ENCODE measurements around the gene ADAM12.
"Not testable (repeated sequence)": the region's sequence is repeated elsewhere in the genome, so short reads cannot be mapped to it uniquely, and the experiment has no call there.

ADAM12 gene

DNA sequence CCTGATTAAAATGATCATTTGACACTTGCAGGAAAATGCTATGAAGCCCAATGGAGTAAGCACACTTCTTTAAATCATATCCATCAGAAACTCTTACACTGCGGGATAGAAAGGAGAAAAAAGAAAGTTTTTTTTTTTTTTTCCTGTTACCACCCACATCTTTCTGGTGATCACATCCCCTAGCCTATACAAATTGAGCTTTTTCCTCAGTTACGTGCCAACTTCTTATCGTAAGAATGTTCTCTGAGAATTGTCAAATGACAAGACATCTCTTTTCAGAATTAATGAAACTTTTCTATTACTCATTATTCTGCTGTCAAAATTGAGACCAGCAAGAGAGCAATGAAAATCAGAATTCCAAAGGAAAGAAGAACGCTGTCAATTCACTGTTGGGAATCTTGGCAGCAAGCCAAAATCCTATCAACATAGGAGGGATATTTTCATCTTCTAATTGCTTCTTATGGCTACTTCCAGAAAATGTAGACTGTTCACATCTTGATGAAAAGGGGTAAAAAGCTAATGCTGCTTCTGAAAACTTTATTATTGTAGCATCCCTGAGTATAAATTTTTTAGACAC, 179.5 kb downstream of the ADAM12 start:
- no peak for DNase-seq

DNA sequence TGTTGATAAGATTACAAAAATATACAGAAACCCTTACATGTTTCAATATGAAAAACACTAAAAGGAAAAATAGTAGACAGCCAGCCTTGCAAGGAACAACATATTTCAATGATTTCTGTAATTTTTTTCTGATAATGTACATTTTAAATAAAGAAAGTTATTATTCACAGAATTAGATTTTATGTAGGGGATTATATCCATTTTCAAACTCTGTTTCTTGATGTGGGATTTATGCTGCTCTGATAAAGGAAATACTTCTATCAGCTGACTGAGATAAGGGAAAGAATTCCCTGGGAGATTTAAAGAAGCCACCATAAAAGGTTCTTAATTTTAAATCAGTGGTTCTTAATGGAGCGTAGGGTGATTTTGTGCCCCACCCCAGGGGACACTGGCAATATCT, 180.4 kb downstream of the ADAM12 start:
- no peak for DNase-seq

DNA sequence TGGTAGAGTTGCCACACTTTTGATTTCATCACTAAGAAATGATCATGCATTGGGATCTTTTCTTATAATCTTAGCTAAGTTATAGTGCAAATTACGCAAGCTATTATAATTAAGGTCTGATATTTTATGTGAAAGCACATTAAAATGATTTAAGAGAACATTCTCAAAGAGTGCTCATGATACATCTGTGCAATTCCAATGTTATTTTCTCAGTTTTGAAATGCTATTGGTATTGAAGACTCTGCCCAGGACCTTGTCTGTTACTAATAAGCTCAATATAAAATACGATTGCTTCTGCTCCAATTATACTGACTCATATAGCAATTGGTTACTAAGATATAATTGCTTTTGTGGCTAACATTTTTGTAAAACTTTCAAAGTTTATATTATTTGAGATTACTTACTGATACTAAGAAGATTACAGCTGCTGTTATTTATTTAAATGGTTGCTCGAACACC, 180.9 kb downstream of the ADAM12 start:
- no peak for DNase-seq

DNA sequence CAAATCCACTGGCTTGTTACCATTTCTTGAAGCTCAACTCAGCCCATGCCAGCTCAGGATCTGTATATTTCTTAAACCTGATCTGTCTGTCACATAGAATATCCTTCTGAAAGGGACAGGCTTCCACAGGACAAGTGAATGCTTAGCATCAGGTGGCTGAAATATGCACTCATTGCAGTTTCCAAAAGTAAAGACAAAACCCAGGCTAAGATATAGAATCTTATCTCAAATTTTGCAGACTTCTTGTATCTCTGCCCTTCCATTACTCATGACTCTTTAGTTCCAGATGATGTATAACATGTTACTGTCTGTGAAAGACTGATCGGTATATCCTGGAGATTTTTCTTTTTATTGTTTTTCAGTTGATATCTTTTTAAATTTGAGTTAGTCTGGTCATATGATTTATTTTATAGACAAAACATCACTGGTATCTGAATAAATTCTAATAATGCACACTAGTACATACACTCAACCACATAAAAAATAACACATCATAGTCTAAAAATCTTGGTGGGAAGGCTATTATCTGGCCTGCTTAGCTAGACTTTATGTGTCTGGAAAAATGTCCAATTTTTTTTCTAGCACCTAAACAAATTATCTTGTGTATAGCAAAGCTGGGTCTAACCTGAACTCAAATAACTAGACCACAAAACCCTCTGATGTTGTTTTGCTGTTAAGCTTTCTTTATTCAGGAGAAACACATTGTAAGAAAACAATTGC, 182.6 kb downstream of the ADAM12 start:
- no peak for DNase-seq

DNA sequence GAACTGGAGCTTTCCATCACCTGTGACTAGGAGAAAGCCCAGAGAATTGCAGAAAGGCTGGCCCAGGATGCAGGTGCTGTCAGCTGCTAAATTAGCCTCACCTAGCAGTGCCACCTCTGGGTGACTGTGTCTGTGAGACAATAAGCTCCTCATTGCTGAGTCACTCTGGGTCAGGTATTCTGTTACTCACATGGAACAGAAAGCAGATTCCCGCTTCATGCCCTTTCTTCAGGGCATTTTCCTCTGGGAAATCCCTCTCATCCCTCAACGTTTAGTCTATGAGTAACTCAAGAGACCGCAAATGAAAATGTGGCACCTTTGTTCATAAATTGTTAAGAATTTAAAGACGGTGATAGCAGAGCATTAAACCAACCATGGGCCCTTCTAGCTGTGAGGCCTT, 184.0 kb downstream of the ADAM12 start:
- no peak for DNase-seq

DNA sequence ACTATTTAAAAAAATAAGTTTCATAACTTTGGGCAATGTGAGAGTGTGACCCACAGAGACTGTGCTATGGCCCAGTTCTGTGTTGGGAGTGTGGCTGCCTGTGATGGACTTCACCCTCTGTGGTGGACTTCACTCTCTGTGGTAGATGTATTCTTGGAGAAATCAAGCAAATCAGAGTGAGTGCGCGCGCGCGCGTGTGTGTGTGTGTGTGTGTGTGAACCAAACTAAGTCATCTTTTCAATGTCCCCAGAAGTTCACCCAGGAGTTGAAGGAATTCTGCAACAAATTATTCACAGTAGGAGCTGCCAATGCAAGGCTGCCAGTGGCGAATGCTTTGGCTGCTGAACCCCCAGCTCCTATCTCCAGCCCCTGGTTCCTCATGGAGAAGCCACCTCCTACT, 184.5 kb downstream of the ADAM12 start:
- no peak for DNase-seq

DNA sequence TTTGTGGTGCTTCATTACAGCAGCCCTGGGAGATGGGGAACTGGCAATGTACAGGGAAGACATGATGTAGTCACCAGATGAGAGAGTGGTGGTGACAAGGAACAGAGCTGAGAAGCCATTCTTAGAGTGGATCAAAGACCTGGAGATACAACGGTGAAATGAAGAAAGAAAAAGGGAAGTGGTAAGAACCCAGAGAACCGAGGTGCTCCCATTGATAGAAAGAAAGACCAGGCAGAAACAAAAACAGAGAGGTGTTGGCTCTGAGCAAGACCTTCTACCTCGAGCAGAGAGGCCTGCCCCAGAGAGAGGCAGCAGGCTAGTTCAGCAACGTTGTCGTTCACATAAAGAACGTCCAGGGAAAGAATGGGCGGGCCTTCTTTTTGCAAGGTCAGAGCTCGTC, 186.7 kb downstream of the ADAM12 start:
- no peak for DNase-seq

DNA sequence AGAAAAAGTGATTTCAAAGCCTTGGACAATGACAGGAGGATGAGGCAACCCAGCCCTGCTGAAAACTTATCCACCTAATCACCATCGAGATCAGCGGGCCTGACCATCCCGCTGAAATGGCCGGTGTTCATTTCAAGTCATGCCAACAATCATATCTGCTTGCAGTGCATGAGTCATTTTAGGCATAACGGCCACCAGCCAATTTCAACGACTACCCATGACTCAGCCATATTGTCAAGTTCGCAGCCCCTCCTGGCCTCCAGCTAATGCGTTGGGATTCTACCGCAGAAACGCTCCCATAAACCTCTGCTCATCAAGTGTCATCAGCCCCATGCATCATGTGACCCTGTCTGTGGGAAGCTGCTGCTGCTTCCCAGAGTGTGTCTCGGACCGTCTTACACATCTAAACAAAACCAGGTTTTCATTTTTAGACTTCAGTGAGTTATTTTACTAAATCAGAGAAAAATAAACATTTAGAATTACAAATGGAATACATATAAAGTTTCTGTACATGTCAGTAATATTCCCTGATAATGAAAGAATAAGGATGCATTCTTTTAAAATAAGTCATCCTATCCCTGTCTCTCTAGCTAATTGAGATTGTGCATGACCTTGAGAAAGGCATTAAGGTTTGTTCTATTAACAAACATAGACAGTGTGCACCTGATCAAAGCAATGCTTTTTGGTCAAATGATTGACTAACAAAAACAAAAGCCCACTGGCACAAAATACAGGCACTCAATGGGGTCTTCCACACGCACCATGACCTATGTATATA, 188.9 kb downstream of the ADAM12 start:
- no peak for DNase-seq

DNA sequence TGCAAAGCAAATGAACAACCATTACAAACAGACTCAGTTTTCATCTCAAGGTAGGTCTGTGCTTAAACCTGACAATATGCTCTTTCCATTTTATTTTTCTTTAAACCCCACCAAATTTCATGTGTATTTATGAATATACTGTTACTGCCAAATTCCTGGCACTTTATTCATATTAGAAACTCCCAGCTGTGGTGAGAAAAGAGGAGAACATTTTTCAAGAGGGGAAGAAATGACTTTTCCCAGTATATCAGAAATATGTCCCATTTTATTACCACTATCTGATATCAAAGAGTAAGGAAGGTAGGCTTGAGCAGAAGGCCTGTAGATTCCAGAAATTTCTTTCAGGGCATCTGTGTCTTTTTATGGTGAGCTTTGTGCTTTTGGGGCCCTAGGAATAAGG, 189.6 kb downstream of the ADAM12 start:
- DNase-seq: no peak

DNA sequence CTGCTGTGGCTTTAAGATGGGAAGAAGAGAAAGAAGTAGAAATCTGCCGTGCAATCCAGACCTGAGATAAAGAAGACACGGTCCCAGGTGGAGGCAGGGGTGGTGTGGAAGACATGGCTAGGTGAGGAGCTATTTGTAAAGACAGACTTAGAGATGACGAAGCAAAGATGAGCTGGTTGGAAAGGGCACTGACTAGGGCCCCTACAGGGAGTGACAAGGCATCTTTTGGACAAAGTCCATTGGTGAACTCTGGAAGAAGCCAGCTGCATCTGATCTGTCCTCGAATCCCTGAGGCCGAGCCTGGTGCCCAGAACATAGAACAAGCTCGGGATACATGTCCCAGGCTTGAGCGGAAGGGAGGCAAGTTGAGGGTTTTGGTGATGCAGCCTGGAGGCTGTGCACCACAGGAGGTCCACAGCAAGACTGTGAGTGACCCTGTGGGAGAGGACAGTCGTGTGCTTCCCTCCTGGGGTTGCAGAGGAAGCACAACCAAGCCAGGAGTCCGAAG, 191.2 kb downstream of the ADAM12 start:
- DNase-seq: no peak

DNA sequence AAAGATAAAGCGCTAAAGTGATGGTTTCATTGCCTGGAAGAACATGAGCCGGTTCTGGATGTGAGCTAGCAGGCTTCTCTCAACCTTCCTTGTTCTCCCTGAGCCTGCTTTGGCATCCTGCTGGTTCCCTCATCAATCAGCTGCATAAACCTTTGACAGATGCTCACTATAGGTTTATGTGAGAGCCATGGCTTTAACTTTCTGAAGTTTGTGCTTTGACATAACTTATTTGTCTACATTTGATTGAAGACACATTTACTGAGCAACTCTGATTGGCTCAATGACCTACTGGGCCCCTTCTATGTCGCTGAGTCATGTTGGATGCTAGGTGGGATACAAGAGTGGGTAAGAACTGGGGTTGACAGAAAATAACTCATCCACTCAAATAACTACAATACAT, 192.0 kb downstream of the ADAM12 start:
- DNase-seq: no peak

DNA sequence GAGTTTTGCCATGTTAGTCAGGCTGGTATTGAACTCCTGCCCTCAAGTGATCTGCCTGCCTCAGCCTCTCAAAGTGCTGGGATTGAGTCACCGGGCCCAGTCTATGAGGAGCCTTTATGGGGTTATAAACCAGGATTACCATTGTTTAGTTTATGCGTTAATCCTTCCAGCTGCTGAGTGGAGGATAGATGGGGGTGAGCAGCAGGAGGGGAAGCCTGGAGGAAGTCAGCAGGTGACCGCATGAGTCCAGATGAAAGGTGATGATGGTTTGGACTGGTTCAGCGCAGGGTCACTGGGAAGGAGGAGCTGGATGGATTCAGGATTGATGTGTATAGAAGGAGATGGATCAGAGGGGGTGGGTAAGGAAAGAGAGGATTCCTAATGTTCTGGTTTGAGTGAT, 197.1 kb downstream of the ADAM12 start:
- DNase-seq: no peak

DNA sequence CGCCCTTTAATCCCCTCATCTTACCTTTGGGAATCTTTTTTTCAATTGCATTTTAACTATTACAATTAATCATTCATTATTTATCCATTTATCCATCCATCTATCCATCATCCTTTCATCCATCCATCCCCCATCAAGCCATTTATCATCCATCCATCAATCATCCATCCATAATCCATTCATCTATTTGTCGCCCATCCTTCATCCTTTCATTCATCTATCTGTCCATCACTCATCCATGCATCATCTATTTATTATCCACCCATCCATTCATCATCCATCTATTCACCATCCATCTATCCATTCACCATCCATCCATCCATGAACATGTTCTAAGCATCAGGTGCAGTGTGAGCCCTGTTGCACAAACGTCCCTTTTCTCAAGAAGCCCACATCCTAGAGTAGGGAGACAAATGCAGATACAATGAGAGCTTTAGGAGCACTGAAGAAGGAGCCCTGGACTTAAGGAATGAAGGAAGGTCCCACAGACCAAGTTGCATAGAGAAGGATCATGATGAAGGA, 199.5 kb downstream of the ADAM12 start:
- no peak for DNase-seq

DNA sequence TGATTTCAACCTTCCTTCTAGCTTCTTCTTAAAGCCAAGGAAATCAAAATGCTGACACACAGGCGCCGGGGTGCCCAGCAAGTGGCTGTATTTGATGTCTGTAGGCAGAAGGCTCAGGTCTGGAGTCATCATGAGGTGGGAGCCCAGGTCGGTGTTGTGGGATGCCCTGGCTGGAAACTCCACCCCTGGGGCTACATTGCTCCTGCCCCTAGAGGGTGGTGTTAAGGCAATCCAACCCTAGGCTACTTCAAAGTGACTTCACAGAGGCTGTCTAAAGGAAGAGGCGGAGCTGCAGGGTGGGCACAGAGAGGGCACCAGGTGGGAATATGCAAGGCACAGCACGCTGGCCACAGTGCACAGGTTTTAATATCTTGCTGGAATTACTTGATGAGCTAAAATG, 200.9 kb downstream of the ADAM12 start:
- DNase-seq: no peak

DNA sequence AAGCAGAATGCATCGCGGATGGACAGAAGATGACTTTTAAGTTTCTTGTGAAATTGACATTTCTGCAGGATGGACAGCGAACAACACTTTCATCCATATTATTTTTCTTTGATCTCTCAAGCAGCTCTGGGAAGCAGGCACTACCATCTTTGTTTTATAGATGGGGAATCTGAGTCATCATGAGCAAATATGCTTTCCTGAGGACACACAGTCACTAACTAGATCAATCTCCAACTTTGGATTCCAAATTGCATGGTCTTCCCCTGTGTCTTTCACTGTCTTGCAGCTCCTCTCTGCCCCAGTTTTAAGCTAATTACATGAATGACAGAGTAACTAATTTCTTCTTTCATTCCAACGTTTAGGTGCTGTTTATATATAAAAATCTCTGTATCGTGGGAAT, 201.5 kb downstream of the ADAM12 start:
- DNase-seq: no peak

DNA sequence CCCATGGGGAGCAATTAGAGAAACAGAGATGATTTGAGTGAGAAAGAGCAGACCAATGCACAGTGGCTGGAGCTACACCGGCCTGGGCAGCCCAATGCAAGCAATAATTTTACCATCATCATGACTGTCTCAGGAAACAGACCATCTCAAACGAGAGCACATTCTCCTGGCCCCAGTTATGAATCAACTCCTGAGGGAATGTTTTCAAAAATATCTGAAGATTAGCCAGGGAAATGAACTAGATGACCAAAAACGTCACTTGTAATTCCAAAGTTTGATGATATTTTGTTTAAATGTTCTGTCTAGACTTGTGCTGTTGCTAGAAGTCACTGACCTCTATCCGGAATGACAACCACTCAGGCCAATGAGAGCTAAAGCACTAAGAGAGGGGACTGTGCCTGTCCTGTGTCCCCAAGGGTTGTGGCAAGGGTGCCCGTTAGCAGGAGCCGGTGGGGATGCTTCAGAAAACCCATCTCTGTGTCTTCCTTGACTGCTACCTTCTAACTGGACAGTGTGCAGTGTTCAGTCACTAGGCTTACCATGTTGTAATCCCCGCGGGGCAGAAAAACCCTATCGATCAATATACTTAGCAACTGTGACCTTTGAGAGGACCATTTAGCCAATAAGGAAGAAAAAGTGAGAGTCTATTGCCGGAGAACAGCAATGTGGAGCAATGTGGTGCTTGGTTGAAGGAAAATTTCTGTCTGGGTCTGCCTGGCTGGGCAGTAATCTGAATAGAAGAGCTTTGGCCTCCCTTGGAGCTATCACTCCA, 202.4 kb downstream of the ADAM12 start:
- no peak for DNase-seq

DNA sequence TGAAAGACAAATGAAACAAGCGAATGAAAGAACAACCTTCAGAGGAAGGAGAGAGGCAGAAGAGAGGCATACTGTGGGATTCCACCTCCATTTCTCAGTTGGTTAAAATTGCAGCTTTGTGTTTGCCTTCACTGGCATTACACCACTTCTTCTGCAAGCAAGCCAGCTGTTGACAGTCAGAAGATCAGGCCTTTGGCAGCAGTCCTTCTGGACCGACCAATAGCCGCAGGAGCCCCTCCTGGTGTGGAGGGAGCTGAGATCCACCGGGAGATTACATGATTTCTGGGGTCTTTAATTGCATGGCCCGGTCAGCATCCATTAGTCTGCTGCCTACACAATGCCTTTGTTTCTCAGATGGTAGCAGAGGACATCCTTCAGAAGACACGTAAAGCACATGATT, 206.7 kb downstream of the ADAM12 start:
- no peak for DNase-seq

DNA sequence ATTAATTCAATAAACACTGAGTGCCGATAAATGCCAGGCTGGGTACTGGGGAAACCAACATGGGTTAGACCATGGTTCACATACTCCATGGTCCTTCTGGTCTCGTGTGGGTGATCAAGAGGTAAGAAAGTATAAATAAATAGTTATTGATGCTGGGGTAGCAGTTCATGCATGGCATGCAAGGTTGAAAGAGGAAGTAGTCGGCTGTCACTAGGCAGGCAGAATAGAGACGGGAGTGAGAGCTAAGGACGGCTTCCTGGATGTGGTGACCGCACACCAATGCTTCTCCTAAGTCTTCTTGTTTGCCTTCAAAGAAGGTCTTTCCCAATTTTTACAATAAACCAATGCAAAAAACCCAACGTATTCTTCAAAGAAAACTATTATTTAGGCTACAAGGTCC, 208.6 kb downstream of the ADAM12 start:
- DNase-seq: peak; percentile 16 to 30

DNA sequence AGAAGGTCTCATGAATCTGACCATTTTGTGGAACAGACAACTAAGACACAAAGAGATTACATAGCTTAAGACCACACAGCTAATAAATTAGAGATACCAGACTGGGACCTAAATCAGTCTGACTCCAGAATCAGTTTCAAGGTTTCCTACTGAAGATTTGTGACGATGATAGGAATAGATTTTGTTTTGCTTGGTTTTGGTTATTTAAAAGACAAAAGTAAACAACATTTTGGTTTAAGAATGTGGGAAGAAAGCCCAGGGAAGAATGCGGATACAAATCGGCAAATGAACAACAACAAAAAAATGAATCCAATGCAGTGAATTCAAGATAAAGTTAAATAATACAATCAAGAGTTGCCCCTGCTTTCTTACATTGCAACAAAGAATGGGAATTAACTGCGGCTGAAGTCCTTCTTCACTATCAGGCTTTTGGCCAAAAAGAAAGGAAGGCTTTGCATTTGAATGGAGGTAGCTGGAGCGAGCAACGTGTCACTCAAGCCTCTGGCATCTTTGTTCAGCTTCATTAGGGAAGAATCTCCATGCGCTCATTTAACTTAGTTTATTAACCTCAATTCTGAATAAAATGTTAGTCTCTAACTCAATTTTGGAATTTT, 210.8 kb downstream of the ADAM12 start:
- DNase-seq: no peak

DNA sequence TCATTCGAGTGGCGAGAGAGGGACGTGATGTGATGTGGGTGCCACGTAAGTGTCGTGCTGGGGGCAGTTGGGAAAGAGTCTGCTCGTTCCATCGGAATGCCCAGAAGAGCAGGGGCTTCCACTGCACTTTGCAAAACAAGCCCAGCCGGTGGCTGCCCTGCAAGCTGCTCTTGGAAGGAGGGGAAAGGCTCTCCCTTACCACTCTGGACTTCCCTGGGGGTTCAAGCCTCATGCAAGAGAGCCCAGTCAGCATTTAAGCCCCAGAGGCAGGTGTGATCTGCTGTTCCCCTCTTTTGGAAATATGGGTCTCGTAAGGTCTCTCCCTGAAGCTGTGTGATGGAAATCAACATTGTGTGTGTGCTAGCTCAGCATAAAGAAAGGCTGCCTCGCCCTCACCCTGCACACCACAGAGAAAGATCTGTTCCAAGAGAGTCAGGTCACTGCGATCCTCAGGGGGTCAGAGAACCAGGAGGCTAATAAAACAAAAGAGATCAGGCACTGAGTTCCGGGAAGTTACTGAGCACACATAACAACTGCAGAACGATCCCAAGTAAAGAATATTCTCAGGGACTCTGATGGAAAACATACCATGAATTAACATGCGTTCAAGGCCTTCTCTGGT, 212.5 kb downstream of the ADAM12 start:
- no peak for DNase-seq

DNA sequence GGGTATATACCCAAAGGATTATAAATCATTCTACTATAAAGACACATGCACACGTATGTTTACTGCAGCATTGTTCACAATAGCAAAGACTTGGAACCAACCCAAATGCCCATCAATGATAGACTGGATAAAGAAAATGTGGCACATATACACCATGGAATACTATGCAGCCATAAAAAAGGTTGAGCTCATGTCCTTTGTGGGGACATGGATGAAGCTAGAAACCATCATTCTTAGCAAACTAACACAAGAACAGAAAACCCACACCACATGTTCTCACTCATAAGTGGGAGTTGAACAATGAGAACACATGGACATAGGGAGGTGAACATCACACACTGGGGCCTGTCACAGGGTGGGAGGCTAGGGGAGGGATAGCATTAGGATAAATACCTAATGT, 215.5 kb downstream of the ADAM12 start:
- DNase-seq: not testable (repeated sequence)

DNA sequence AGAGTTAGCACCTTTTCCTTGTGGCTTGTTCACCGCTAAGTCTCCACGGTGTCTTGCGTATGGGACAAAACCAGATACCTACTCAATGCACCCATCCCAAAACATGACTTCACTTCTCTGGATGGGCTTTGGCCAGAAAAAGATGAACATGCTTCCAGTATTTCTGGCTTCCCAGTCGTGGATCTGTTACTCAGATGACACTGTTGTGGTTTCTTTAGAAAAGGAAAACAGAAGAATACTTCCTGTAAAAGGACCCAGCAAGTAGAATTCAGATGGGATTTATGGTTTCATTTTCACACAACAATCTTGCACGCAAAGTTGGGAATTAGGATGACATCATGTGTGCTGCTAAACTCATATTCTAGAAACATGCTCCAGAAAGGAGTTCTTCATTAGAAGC, 216.7 kb downstream of the ADAM12 start:
- no peak for DNase-seq
